Bronchial epithelial cell (primary cell): ENCODE results near the gene CEP152. TPM values are rescaled to one million over a fixed set of nuclear protein-coding genes. Genes with fewer than 3 reads are reported as not detected.
A peak's percentile ranks its signal among the peaks of the same experiment; 100 is the strongest.

ENCODE experiments used
- DNase-seq: peaks from one replicate; pipeline ENCODE4 v3.0.0-alpha.2; 2010; ENCODE audit warnings: low read depth
- FAIRE-seq: peaks from 2 replicates; lab custom pipeline; 2011; peaks lifted over from hg19 to GRCh38; lab: Jason Lieb, UNC
- H3K27me3 ChIP-seq: 2 replicates; pipeline ENCODE4 v1.5.1; 2011; ENCODE audit warnings: low read length; ENCODE audit not compliant: control insufficient read depth, insufficient read depth
- H3K36me3 ChIP-seq: 2 replicates; pipeline ENCODE4 v1.5.1; 2011; ENCODE audit warnings: low read length; ENCODE audit not compliant: control insufficient read depth, insufficient read depth
- H3K4me3 ChIP-seq: 2 replicates; pipeline ENCODE4 v1.5.1; 2011; ENCODE audit warnings: mild to moderate bottlenecking, low read depth, low read length, control low read depth
- CTCF ChIP-seq: IDR thresholded peaks from 2 replicates; pipeline ENCODE4 v1.5.1; 2011; ENCODE audit warnings: mild to moderate bottlenecking, moderate library complexity, low read length, control low read depth, inconsistent platforms; ENCODE audit not compliant: insufficient read depth, severe bottlenecking
- total RNA-seq: library from RNA; depleted of rRNA; stranded (reverse); fragments of >200 nt; gene quantifications from 2 replicates; pipeline ENCODE4 v1.2.1, GENCODE V29; 2014

The CEP152 gene
- total RNA-seq, 1 donor from 2014 or later: 4.5 TPM

GRCh38 chr15:48778331-48778730 is 32.5 kb downstream of the CEP152 start:
- TF ChIP-seq CTCF: no peak
- no peak for DNase-seq
- H3K4me3 ChIP-seq: no peak overlapping the region
- peaks cover 1% of the 10 kb centered on the region for H3K36me3 ChIP-seq
- H3K27me3 ChIP-seq: no peaks in the 10 kb centered on the region
- FAIRE-seq: no peak

- no peak for TF ChIP-seq CTCF
- no peak for FAIRE-seq
- no peak for DNase-seq
- peaks cover 1% of the 10 kb centered on the region for H3K36me3 ChIP-seq
- no peak overlapping the region for H3K4me3 ChIP-seq
- H3K27me3 ChIP-seq: no peaks in the 10 kb centered on the region
Observed at GRCh38 chr15:48777645-48778330, 33.1 kb downstream of the CEP152 start.

- H3K36me3 ChIP-seq: peaks cover 1% of the 10 kb centered on the region
- TF ChIP-seq CTCF: no peak
- DNase-seq: peak; percentile 17
- no peak overlapping the region for H3K4me3 ChIP-seq
- H3K27me3 ChIP-seq: no peaks in the 10 kb centered on the region
- no peak for FAIRE-seq
Observed at GRCh38 chr15:48775546-48775945, 35.3 kb downstream of the CEP152 start.

- FAIRE-seq (no peak), DNase-seq (no peak)
- no peak for TF ChIP-seq CTCF
- H3K4me3 ChIP-seq: no peak overlapping the region
- no peaks in the 10 kb centered on the region for H3K27me3 ChIP-seq
- no peaks in the 10 kb centered on the region for H3K36me3 ChIP-seq
Observed at GRCh38 chr15:48774484-48774883, 36.4 kb downstream of the CEP152 start.

GRCh38 chr15:48766196-48766595 is 44.7 kb downstream of the CEP152 start:
- peak; percentile 64 for DNase-seq
- Histone ChIP-seq H3K4me3 (no peak overlapping the region), H3K36me3 (no peaks in the 10 kb centered on the region), H3K27me3 (no peaks in the 10 kb centered on the region)
- no peak for TF ChIP-seq CTCF
- FAIRE-seq: peak; percentile 73

- Histone ChIP-seq H3K4me3 (no peak overlapping the region), H3K36me3 (no peaks in the 10 kb centered on the region), H3K27me3 (no peaks in the 10 kb centered on the region)
- FAIRE-seq: no peak
- TF ChIP-seq CTCF: no peak
- no peak for DNase-seq
Observed at GRCh38 chr15:48765022-48765421, 45.8 kb downstream of the CEP152 start.
